GM19467 (cell line): ENCODE measurements around the gene SLC26A5.

ENCODE experiments used
- ATAC-seq: cut with Tn5 transposase; IDR thresholded peaks from one replicate; pipeline ENCODE4 v1.9.1; 2021; ENCODE audit warnings: mild to moderate bottlenecking, moderate library complexity; ENCODE audit not compliant: unreplicated experiment

Gene SLC26A5

GRCh38 chr7:103348452-103348851, 97.6 kb downstream of the SLC26A5 start:
- no peak for ATAC-seq

- ATAC-seq, result peak; percentile 65
Observed at GRCh38 chr7:103347507-103348267, 98.3 kb downstream of the SLC26A5 start, which contains the start of gene PSMC2. Gene PSMC2 (plus strand): TSS chr7:103347643. CDS start chr7:103347712, 69 bp downstream.

- no peak for ATAC-seq
Observed at GRCh38 chr7:103346396-103346795, 99.6 kb downstream of the SLC26A5 start.

- ATAC-seq, result peak; percentile 69
Observed at GRCh38 chr7:103344453-103345149, 101.4 kb downstream of the SLC26A5 start, which contains the start of gene DNAJC2. Gene DNAJC2 (minus strand): TSS chr7:103344767. CDS start chr7:103344622, 145 bp downstream.

- ATAC-seq, result peak; percentile 2
Observed at GRCh38 chr7:103343758-103344452, 102.1 kb downstream of the SLC26A5 start.

GRCh38 chr7:103343332-103343731, 102.7 kb downstream of the SLC26A5 start:
- no peak for ATAC-seq

- no peak for ATAC-seq
Observed at GRCh38 chr7:103341466-103341865, 104.5 kb downstream of the SLC26A5 start.

- no peak for ATAC-seq
Observed at GRCh38 chr7:103338864-103339263, 107.1 kb downstream of the SLC26A5 start.

- no peak for ATAC-seq
Observed at GRCh38 chr7:103336761-103337160, 109.2 kb downstream of the SLC26A5 start.

GRCh38 chr7:103325744-103326143, 120.3 kb downstream of the SLC26A5 start:
- ATAC-seq, result no peak
